Inflammatory macrophage treated with lipopolysaccharide for 4 hours (primary cell): ENCODE data around the gene RGS14.
A peak's percentile ranks its signal among the peaks of the same experiment; 100 is the strongest.
"Not testable (repeated sequence)": the region's sequence is repeated elsewhere in the genome, so short reads cannot be mapped to it uniquely, and the experiment has no call there.

Experiments
- DNase-seq: peaks from one replicate; pipeline ENCODE4 v3.0.0-alpha.2; 2020

RGS14 gene

DNA sequence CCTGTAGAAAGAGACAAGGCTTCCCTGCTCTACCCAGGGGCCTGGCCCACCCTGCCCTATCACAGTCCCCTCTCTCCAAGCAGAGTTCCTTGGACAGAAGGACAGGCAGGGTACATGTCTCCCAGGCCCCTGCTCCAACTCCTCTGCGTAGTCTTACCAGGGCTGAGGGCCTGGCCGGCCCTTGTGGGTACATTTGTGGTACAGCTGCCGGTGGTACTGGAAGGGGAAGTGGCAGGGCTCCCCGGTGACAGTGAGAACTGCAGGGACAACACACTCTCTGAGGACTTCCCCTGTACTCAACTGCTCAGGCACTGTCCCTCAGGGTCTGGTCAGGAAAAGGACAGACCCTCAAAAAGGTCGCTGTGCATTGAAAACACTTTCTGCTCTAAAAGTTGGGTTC is 48.1 kb downstream of the RGS14 start:
- DNase-seq = peak; percentile 72

DNA sequence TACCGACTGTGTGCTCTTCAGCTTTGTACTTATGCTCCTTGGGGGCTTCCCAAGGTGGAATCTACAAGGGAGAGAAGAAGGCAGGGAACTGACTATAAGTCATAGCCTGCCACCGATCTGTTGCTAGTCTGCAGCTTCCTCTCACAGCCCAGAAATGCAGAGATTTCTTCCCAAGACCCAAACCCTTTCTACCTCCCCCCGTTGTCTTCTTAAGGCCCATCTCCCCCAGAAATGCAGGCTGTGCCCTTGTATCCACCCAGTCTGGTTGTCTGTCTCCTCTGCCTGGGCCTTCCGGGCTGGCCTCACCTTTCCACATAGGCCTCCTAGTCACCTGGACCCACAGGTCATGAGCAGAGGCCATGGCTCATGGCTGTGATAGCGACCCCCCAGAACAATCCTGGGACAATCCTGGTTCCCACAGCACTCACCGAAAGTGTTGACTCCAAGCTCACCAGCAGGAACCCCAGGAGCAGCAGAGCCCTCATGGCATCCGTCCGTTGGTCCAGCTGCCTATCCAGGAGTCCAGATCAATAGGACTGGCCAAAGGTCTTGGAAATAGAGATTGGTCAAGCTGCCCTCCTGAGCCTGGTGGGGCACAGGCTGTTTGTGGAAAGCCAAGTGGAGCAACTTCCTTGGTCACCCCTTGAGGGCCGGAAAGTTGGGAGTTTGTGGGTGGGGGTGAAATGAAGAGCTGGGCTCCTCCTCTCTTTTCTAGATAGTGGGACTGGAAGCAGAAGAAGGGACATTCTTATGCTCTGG is 51.5 kb downstream of the RGS14 start, which contains the start of gene F12:
F12 (minus strand) TSS at position 522 of the 759 bp plus-strand sequence; CDS start at position 485, 37 bp downstream.
- DNase-seq = no peak

DNA sequence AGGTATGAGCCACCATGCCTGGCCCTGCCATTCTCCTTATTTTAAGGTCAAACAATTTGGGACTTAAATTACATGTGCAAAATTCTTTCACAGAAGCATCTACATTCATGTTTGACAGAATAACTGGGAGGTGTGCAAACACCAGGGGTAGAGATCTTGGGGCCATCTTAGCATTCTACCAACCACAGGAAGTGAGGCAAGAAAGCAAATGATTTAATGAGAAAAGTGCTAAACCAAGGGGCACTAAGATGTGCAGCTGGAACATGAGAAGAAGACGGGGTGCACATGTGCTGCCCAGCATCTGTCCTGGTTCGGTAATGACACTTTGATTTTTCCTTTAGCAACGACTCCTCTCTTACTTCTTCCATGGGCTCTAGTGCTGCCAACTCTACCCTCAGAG is 52.9 kb downstream of the RGS14 start:
- DNase-seq = no peak

DNA sequence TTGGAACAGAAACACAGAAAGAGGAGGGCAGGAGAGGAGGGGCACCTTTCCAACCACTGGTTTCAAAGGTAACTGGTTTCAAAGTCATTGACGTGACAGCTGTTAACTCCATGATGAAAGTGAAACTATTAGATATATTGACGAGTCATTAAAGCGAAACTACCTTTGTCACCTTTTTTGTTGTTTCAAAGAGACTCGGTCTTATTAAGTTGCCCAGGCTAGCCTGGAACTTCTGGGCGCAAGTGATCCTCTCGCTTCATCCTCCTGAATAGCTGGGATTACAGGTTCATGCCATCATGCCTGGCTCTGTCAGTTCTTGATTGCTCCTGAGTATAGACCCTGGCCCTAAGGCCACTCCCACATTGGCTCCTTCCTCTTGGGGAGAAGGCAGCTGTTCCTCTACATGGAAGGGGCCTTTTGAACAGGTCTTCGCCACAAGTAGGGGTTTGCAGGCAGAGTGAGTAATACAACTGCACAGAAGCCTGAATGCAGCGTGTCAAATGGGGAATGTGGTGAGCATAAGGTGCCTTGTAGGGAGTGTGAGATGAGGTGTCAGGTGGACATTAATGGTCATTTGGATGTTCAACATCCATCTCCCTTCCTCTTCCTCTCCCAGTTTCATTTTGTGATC is 55.0 kb downstream of the RGS14 start:
- peak; percentile 18 for DNase-seq

DNA sequence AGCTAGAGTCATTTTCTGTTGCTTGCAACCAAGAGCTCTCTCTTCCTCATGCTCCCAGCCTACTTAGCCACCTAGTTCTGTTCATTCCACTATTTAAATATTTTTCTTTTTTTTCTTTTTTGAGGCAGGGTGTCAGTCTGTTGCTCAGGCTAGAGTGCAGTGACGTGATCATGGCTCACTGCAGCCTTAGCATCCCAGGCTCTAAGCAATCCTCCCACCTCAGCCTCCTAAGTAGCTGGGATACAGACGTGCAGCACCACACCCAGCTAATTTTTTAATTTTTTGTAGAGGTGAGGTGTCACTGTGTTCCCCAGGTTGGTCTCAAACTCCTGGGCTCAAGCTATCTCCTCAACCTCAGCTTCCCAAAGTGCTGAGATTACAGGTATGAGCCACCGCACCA is 56.8 kb downstream of the RGS14 start:
- no peak for DNase-seq

DNA sequence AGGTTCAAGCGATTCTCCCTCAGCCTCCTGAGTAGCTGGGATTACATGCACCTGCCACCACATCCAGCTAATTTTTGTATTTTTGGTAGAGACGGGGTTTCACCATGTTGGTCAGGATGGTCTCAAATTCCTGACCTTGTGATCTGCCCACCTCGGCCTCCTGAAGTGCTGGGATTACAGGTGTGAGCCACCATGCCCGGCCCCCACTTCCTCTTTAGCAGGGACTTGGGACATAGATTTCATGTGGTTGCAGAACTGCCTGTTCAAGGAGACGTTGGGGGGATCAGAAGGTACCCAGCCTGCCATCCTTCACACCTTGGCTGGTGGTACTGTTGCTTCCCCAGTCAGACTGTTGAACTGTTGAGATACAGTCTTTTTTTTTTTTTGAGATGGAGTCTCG is 59.4 kb downstream of the RGS14 start:
- DNase-seq = not testable (repeated sequence)

DNA sequence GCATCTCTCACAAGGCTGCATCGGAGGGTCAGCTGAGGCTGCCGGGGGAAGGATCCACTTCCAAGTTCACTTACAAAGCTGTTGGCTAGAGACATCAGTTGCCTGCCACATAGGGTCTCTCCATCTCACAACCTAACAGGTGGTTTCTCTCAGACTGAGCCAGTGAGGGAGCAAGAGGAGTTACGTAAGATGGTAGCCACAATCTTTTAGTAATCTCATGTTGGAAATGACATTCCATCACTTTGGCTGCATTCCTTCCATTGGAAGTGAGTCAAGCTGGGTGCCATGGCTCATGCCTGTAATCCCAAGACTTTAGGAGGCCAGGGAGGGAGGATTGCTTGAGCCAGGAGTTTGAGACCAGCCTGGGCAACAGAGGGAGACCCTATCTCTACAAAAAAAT is 61.3 kb downstream of the RGS14 start:
- DNase-seq = peak; percentile 6

DNA sequence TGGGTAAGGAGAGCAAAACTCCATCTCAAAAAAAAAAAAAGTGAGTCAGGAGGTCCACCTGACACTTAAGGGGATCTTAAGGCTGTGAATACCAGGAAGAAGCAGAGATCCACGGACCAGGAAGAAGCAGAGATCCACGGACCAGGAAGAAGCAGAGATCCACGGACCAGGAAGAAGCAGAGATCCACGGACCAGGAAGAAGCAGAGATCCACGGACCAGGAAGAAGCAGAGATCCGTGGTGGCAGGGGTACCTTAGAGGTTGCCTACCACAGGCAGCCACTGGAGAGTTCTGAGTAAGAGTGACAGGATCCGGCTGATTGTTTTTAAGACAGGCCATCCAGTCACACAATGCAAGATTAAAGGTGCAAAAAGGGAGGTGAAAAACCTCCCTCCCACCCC is 62.7 kb downstream of the RGS14 start:
- DNase-seq = not testable (repeated sequence)

DNA sequence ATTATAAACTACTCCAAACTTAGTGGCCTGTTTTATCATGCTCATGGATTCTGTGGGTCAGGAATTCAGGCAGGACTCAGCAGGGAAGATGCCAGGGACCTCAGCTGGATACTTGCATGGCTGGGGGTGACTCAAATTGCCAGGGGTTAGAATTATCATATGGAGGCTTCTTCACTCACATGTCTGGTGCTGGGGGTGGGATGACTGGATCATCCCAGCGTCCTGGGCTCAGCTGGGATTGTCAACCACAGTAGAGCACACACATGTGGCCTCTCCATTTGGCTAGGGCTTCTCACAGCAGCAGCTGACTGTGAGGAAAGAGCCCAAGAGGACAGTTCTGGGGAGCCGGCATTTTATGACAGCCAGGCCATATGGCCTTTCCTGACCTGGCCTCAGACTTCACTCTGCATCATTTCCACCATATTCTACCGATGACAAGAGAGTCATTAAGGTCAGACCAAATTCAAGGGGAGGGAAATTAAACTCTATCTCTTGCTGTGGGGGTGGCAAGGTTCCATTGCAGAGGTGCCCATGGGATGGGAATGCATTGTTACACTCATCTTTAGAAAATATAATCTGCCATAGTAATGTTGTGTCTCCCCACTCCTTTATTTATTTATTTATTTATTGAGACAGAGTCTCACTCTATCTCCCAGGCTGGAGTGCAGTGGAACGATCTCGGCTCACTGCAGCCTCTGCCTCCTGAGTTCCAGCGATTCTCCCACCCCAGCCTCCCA is 63.5 kb downstream of the RGS14 start:
- DNase-seq = no peak
